Activated CD4-positive, alpha-beta T cell treated with anti-CD3 and anti-CD28 coated beads for 24 hours (primary cell): ENCODE measurements around the gene CCDC92.

Experiments used
- DNase-seq, 2 donors: peaks; one replicate each; pipeline ENCODE4 v3.0.0-alpha.2; 2020; ENCODE audit warnings: low read depth in 2 of 2

Gene CCDC92

GRCh38 chr12:123910057-123910456, 62.6 kb downstream of the CCDC92 start:
- no peak for DNase-seq

DNA sequence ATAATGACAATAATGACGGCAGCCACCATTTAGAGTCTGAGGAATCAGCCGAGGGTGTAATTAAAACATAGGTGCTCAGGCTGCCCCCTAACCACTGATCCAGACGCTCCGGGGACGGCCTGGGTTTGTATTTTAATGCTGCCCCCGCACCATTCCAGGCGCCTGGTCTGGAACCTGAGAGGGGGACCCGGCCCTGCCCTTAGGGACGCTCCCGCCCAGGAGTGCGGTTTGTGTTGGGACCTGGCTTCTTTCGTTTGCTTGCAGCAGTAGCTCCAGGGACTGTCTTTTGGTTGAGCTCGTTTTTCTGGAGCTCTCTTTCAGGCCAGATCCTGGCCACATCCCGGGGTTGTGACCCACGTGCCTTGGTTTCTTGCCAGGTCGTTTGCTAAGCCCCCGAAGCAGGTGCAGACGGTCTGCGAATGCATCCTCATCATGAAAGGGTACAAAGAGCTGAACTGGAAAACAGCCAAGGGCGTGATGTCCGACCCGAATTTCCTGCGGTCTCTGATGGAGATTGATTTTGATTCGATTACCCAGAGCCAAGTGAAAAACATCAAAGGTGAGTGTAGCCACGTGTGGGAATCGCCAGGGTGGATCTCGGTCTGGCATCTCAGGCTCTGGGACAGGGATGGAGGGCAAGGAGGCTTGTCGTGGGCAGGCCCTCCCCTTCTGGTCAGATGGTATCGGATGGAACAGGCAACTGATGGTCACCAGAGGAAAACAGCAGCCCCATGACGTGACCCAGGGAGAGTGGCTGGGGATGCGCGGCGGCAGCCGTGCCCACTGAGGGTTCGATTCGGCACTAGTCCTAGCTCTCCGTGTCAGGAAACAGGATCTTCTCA, 63.5 kb downstream of the CCDC92 start:
- no peak for DNase-seq

DNA sequence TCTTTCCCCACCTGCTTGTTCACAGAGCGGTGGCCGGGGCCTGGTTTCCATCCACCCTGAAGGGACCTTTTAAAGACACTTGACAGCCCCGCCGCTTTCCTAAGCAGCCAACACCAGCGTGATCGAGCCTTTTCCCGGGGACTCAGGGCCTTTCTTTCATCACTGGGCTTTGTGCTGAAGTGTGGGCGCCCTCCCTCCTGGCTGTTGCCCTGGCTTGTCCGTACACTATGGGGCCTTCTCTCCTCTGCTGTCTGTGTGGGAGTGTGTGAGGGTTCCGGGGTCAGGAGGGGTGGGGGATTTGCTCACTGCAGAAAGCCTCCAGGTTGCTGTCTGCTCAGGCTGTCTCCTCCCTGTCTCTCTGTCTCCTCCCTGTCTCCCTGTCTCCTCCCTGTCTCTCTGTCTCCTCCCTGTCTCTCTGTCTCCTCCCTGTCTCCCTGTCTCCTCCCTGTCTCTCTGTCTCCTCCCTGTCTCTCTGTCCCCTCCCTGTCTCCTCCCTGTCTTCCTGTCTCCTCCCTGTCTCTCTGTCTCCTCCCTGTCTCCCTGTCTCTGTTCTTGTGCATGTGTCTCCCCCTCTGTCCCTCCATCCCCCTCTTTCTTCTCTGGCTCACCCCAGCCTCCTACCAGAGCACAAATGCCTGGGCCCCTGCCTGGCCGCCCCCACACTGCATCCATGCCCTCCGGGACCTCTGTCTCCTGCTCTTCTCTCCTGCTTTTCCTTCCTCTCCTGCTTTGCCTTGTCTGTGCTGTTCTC, 64.7 kb downstream of the CCDC92 start:
- no peak for DNase-seq

DNA sequence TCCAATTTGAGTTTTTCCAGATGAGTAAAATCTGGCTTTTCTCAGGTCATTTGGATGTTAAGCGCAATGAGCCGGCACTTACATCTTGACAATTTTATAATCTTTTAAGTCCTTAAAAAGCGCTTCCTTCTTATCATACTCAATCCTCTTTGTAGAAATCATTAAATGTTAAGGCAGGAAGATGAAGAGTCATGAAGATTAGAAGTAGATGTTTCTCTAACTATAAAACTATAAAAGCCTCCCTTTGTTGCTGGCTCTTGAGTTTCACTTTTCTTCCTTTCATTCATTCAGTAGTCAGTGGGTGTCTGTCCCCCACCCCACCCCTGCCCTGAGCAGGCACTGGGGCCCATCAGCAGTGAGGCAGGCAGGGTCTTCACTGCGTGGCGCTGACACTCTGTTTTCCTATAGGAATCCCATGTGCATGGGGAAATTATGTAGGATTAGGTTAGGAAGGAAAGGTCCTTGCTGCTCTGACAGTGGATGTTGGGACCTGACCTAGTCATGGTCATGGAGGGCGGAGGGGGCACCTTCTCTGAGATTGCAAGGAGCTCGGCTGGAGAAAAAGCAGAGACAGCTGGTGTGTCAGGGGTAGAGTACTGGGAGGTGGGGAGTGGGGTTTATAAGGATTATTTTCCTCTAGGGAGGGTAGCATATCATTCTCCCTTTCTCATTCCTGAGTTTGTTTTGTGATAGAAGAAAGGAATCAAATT, 65.8 kb downstream of the CCDC92 start:
- DNase-seq: no peak

DNA sequence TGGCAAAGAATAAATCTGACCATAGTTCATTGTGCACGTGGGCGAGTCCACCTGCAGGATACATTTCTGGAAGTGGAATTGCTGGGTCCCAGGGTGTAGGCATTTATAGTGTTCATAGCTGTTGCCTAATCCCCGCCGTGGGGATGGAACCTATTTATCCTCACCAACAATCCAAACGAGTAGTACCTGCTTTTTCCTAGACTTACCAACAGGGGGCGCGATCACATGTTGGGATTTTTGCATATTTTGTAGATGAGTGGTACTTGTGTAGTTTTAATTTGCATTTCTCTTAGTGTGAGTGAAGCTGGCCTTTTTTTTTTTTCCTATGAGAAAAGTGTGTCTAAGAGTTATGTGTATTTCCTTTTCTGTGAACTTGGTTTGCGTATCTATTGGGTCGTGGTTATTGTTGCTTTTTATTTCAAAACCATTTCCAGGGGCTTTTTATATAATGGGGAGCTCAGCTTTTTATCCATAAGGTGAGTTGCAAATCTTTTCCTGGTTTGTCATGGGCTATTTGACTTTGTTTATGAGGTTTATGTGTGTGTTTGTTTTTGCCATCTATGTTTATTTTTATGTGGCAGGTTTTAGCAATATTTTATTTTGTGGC, 67.2 kb downstream of the CCDC92 start:
- peak; percentile 38 to 57 for DNase-seq

DNA sequence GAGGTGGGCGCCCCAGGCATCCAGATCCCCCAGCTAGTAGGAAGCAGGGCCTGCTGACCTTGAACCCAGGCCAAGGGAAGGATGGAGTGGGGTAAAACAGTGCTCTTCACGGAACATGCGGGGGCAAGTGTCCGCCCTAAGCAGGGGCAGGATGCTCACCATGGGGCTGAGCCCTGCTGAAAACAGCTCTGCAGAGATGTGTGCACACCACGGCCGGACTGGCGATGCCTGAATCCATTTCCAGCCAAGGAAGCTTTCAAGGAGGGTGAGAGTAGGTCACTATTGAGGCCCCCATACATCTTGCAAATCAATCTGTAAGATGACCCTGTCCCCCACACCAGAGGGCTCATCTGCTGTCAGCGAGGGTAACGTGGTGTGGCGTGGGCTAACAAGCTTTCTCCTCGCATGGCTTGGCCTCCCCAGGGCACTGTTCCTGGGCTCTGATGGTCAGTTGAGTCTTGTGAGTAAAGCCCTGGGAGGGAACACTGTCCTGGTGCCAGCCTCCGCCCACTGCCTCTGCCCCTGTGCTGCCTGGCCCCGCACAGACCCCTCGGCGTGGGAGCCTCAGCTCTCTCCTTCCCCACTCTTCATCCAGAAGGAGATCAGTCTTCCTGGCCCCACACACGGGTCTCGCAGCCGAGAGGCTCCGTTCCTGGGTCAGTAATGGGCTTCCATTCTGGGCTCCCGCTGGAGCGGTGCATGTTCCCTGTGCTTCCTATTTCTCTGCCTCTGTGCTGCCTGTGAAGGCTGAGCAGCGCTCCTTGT, 69.1 kb downstream of the CCDC92 start:
- DNase-seq: no peak

DNA sequence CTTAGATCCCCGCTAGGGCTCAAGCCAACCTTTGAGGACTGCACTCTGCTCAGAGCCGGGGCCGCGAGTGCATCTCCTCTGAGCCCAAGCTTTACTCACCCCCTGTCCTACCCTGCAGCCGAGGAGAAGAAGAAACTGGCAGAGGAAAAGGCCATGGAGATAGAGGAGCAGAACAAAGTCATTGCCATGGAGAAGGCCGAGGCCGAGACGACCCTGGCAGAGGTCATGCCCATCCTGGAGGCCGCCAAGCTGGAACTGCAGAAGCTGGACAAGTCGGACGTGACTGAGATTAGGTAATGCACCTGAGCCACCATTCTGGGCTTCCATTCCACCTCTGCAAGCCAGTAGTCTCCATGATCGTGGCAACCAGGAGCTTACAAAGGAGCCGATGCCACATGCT, 69.8 kb downstream of the CCDC92 start:
- DNase-seq: no peak

DNA sequence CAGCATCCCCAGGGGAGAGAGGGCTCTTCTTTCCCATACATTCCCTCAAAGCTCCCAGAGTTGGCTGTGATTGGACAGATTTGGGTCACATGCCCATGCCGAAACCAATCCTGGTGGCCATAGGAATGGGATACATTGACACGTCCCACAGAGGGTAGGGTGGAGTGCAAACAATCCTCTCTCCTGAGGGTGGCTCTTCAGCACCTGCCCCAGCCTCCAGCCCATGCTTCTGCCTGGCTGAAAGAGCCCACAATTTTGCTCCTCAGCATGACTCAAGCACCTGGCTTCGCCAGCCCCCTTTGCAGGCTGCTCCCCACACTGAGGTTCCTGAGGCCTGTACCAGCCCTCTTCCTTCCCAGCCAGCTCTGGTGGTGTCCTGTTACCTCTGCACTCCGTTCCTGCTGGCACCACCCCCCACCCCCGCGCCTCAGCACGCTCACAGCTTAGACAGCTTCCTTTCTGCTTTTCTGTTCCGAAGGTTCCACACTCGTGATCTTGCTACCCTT, 71.7 kb downstream of the CCDC92 start:
- DNase-seq: no peak

DNA sequence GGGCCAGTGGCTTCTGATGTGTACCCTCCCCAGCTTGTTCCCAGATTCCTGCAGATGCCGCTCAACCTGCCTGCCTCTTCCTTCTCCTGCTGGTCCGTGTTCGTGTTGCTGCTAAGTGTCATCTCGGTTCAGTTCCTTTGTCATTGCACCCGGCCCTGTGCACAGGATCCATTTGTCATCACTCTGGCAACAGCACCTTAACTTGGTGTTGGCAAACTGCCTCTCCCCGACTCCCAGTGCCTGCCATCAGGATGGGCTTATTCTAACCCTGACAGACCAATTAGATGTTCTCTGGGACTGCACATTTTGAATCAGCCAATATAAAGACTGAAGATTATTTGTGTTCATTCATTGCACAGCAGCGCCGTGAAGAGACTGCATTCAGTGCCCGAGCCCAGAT, 73.3 kb downstream of the CCDC92 start:
- DNase-seq: no peak

- no peak for DNase-seq
Observed at GRCh38 chr12:123898673-123899072, 74.0 kb downstream of the CCDC92 start.

DNA sequence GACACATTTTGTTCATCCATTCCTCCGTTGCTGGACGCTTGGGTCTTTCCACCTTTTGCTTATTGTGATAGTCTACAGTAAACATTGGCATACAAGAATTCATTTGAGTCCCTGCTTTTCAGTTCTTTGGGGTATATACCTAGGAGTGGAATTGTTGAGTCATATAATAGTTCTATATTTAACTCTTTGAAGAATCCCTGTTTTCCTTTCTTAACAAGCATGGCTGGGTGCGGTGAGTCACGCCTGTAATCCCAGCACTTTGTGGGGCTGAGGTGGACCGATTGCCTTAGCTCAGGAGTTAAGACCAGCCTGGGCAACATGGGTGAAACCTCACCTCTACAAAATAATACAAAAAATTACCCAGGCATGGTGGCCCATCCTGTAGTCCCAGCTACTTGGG, 75.4 kb downstream of the CCDC92 start:
- DNase-seq: no peak

GRCh38 chr12:123896767-123897166, 75.9 kb downstream of the CCDC92 start:
- no peak for DNase-seq

- DNase-seq: no peak
Observed at GRCh38 chr12:123895451-123895850, 77.2 kb downstream of the CCDC92 start.

- no peak for DNase-seq
Observed at GRCh38 chr12:123894823-123895345, 77.7 kb downstream of the CCDC92 start.

DNA sequence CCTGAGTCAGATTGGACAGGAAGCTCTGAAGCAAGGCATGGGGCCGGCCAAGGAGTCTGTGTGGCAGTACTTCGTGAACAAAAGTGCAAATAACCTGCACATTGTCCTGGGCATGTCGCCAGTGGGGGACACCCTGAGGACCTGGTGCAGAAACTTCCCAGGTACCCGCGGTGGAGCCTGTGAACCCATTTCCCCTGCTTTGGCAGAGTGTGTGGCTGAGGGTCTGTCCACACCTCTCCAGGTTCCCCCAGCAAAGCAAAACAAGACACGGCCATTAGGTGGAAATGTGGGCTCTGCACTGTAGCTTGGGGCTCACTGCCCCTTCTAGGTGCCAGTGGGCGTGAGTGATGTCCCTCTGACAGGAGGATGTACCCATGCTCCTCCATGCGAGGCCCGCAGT, 79.4 kb downstream of the CCDC92 start:
- DNase-seq: no peak

- no peak for DNase-seq
Observed at GRCh38 chr12:123892853-123893252, 79.8 kb downstream of the CCDC92 start.

- no peak for DNase-seq
Observed at GRCh38 chr12:123892180-123892559, 80.5 kb downstream of the CCDC92 start.

DNA sequence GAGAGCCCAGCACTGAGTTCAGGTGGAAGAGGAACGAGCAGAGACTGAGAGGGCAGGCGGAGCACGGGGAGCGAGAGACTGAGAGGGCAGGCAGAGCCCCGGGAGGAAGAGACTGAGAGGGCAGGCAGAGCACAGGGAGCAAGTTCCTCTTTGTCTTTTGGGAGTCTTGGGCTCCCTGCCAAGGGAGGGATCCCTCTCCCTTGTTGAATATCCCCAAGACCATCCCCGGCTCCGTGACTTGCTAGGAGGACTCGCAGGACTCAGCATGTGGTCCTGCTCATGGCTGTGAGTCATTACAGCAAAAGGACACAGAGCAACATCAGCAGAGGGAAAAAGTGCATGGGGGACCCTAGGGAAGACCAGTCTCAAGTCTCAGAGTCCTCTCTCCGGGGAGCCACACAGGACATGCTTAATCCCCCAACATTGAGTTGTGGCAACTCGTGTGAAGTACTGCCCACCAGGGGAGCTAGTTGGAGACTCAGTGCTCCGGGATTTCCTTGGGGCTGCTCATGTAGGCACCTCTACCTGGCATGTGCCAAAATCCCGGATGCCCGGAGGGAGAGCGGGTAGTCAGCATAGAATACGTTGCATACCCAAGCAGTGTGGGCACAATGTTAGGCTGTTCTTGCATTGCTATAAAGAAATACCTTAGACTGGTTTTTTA, 81.0 kb downstream of the CCDC92 start:
- DNase-seq: no peak

GRCh38 chr12:123891011-123891410, 81.6 kb downstream of the CCDC92 start:
- no peak for DNase-seq

- DNase-seq: no peak
Observed at GRCh38 chr12:123890536-123890902, 82.1 kb downstream of the CCDC92 start.
